Loucy (cell line): ENCODE measurements around the gene PTGIS.

Source experiments
- H2AFZ ChIP-seq: fragments of 200-600 bp; sonication (generic); 2 replicates; pipeline ENCODE4 v1.6.0; 2016; ENCODE audit warnings: antibody characterized with exemption, mild to moderate bottlenecking, low read length, moderate library complexity
- H3F3A ChIP-seq: fragments of 200-600 bp; 2 replicates; pipeline ENCODE4 v1.6.0; 2016; ENCODE audit warnings: antibody characterized with exemption, low read depth, mild to moderate bottlenecking
- H3K27me3 ChIP-seq: fragments of 200-600 bp; sonication (generic); 2 replicates; pipeline ENCODE4 v1.6.1; 2014; ENCODE audit warnings: low read length, mild to moderate bottlenecking; ENCODE audit not compliant: insufficient read depth, poor library complexity, severe bottlenecking
- H3K36me3 ChIP-seq: fragments of 200-600 bp; sonication (generic); 2 replicates; pipeline ENCODE4 v1.6.1; 2016; ENCODE audit warnings: low read length; ENCODE audit not compliant: insufficient read depth
- H3K4me1 ChIP-seq: fragments of 200-600 bp; sonication (generic); 2 replicates; pipeline ENCODE4 v1.5.1; 2014; ENCODE audit warnings: low read length, mild to moderate bottlenecking; ENCODE audit not compliant: insufficient read depth, poor library complexity, severe bottlenecking
- H3K4me2 ChIP-seq: fragments of 200-600 bp; sonication (generic); 2 replicates; pipeline ENCODE4 v1.6.0; 2014; ENCODE audit warnings: antibody characterized with exemption, low read length, low read depth, mild to moderate bottlenecking; ENCODE audit not compliant: poor library complexity, severe bottlenecking
- H3K4me3 ChIP-seq: fragments of 200-600 bp; sonication (generic); 2 replicates; pipeline ENCODE4 v1.5.1; 2014; ENCODE audit warnings: low read length, mild to moderate bottlenecking, mixed read lengths; ENCODE audit not compliant: poor library complexity, severe bottlenecking
- H3K79me2 ChIP-seq: fragments of 200-600 bp; sonication (generic); 2 replicates; pipeline ENCODE4 v1.6.1; 2014; ENCODE audit warnings: low read length; ENCODE audit not compliant: insufficient read depth
- H3K9ac ChIP-seq: fragments of 200-600 bp; sonication (generic); 2 replicates; pipeline ENCODE4 v1.6.0; 2014; ENCODE audit warnings: mild to moderate bottlenecking, low read depth, low read length, moderate library complexity; ENCODE audit not compliant: poor library complexity, severe bottlenecking
- H3K9me2 ChIP-seq: fragments of 200-600 bp; sonication (generic); replicated peaks from 2 replicates; pipeline ENCODE4 v1.6.1; 2016; ENCODE audit warnings: low read depth, low read length, mixed read lengths
- H3K9me3 ChIP-seq: fragments of 200-600 bp; sonication (generic); 2 replicates; pipeline ENCODE4 v1.6.1; 2014; ENCODE audit warnings: mild to moderate bottlenecking, antibody characterized with exemption, low read length, low read depth; ENCODE audit not compliant: insufficient read depth
- H4K20me1 ChIP-seq: fragments of 200-600 bp; sonication (generic); 2 replicates; pipeline ENCODE4 v1.6.0; 2014; ENCODE audit warnings: antibody characterized with exemption, low read length, mild to moderate bottlenecking; ENCODE audit not compliant: insufficient read depth, poor library complexity, severe bottlenecking
- CTCF ChIP-seq: fragments of 200-600 bp; sonication (generic); conservative IDR thresholded peaks from 2 replicates; pipeline ENCODE4 v1.5.1; 2014; ENCODE audit warnings: mild to moderate bottlenecking, antibody characterized with exemption, low read length
- EZH2phosphoT487 ChIP-seq: fragments of 200-600 bp; IDR thresholded peaks from 2 replicates; pipeline ENCODE4 v1.6.1; 2018; ENCODE audit warnings: antibody characterized with exemption, mild to moderate bottlenecking, moderate library complexity, borderline replicate concordance

Gene PTGIS

GRCh38 chr20:49541733-49542513 is 26.0 kb downstream of the PTGIS start:
- no peaks in the 10 kb centered on the region for H3K4me1 ChIP-seq
- no peaks in the 10 kb centered on the region for H3K27me3 ChIP-seq
- no peak overlapping the region for H3K4me2 ChIP-seq
- H3K9me2 ChIP-seq, result no peaks in the 10 kb centered on the region
- TF ChIP-seq EZH2phosphoT487 (no peak), CTCF (peak; percentile 91)
- no peaks in the 10 kb centered on the region for H3K79me2 ChIP-seq
- no peak overlapping the region for H3K9ac ChIP-seq
- H3K9me3 ChIP-seq, result no peaks in the 10 kb centered on the region
- H2AFZ ChIP-seq, result no peak overlapping the region
- H4K20me1 ChIP-seq, result no peaks in the 10 kb centered on the region
- H3F3A ChIP-seq, result no peaks in the 10 kb centered on the region
- no peak overlapping the region for H3K4me3 ChIP-seq
- no peaks in the 10 kb centered on the region for H3K36me3 ChIP-seq

- Histone ChIP-seq H3K27me3 (no peaks in the 10 kb centered on the region), H3K9ac (no peak overlapping the region), H3K4me3 (no peak overlapping the region), H3K36me3 (no peaks in the 10 kb centered on the region), H3K9me2 (no peaks in the 10 kb centered on the region), H3F3A (peaks cover 2% of the 10 kb centered on the region; the same call in 1 of the 2 replicates), H3K4me1 (peaks cover 2% of the 10 kb centered on the region), H3K4me2 (no peak overlapping the region), H3K9me3 (no peaks in the 10 kb centered on the region), H3K79me2 (no peaks in the 10 kb centered on the region), H2AFZ (no peak overlapping the region), H4K20me1 (no peaks in the 10 kb centered on the region)
- no peak for TF ChIP-seq CTCF
- TF ChIP-seq EZH2phosphoT487, result no peak
These were observed 27.1 kb downstream of the PTGIS start for GRCh38 chr20:49540687-49541435.

- Histone ChIP-seq H3K9me2 (no peaks in the 10 kb centered on the region), H3F3A (peaks cover 4% of the 10 kb centered on the region; the same call in 1 of the 2 replicates)
These were observed 27.7 kb downstream of the PTGIS start for GRCh38 chr20:49540232-49540620.

More at GRCh38 chr20:49540232-49540620, 27.7 kb downstream of the PTGIS start:
- Histone ChIP-seq H3K27me3 (no peaks in the 10 kb centered on the region), H3K4me1 (peaks cover 3% of the 10 kb centered on the region), H4K20me1 (no peaks in the 10 kb centered on the region), H3K36me3 (no peaks in the 10 kb centered on the region), H3K4me3 (no peak overlapping the region), H3K9ac (no peak overlapping the region), H3K9me3 (no peaks in the 10 kb centered on the region), H3K79me2 (no peaks in the 10 kb centered on the region), H3K4me2 (no peak overlapping the region), H2AFZ (no peak overlapping the region)
- TF ChIP-seq CTCF (no peak), EZH2phosphoT487 (no peak)
